Transverse colon (tissue), 4 donors: ENCODE measurements around the gene SNTN. TPM values are rescaled to one million over a fixed set of nuclear protein-coding genes. Genes with fewer than 3 reads are reported as not detected.

Experiments used
- DNase-seq: peaks from one replicate; pipeline ENCODE4 v3.0.0-alpha.2; 2019
- H3K27ac ChIP-seq, 4 donors: fragments of 200-600 bp; sonication (generic); 2 replicates each; pipeline ENCODE4 v1.5.1; 2016 to 2018; ENCODE audit warnings: inconsistent platforms in 4 of 4
- H3K27me3 ChIP-seq: fragments of 200-600 bp; sonication (generic); 2 replicates; pipeline ENCODE4 v1.5.1; 2017; ENCODE audit warnings: inconsistent platforms
- H3K36me3 ChIP-seq, 4 donors: fragments of 200-600 bp; sonication (generic); 2 replicates each; pipeline ENCODE4 v1.5.1; 2017 to 2019; ENCODE audit warnings: inconsistent platforms in 4 of 4
- H3K4me1 ChIP-seq, 4 donors: fragments of 200-600 bp; sonication (generic); 2 replicates each; pipeline ENCODE4 v1.5.1; 2017 to 2020; ENCODE audit warnings: inconsistent platforms in 4 of 4
- H3K4me3 ChIP-seq, 4 donors: fragments of 200-600 bp; sonication (generic); 1 replicate in 1 of 4; 2 replicates in 3 of 4; pipeline versions ENCODE4 v1.5.1 to v1.6.1; 2017 to 2019; ENCODE audit warnings: inconsistent platforms in 4 of 4
- H3K9me3 ChIP-seq, 2 donors: fragments of 200-600 bp; sonication (generic); 2 replicates each; pipeline ENCODE4 v1.5.1; 2017 to 2019; ENCODE audit warnings: inconsistent platforms in 2 of 2
- CTCF ChIP-seq, 5 experiments: fragments of 200-600 bp in 3 of 5; fragments of 450-650 bp in 2 of 5; sonication (generic) in 3 of 5; IDR thresholded peaks; 1 replicate in 2 of 5; 2 replicates in 3 of 5; pipeline ENCODE4 v1.5.1; 2016 to 2017; ENCODE audit warnings: antibody characterized with exemption in 5 of 5, inconsistent platforms in 3 of 5, mild to moderate bottlenecking in 2 of 5, moderate library complexity in 1 of 5
- EP300 ChIP-seq: sonication (generic); formaldehyde crosslinking; IDR thresholded peaks from one replicate; pipeline ENCODE4 v1.6.1; 2017; ENCODE audit warnings: antibody characterized with exemption, low read depth
- POLR2A ChIP-seq: fragments of 450-650 bp; IDR thresholded peaks from one replicate; pipeline ENCODE4 v1.6.1; 2016; ENCODE audit warnings: antibody characterized with exemption, mild to moderate bottlenecking, moderate library complexity
- POLR2AphosphoS5 ChIP-seq, 3 donors: sonication (generic); formaldehyde crosslinking; IDR thresholded peaks; one replicate each; pipeline ENCODE4 v1.6.1; 2016; ENCODE audit warnings: antibody characterized with exemption in 3 of 3
- WGBS, 2 donors: methylation state at CpG; one replicate each; pipeline ENCODE4 v1.1.5; 2018; ENCODE audit warnings: low coverage in 1 of 2; 5-methylcytosine and 5-hydroxymethylcytosine counted together
- in situ Hi-C, 4 donors: fragments of 200-750 bp; cut with MboI; loops; one replicate each; pipeline versions ENCODE4 v1.15.0 to v1.15.1; 2017; ENCODE audit warnings: low sequenced_read_pairs in 3 of 4, low pct_ligation_motif_present in 1 of 4, low pct_unique_long_range_greater_than_20kb in 1 of 4
- intact Hi-C: fragments of 100-400 bp; cut with DNase I; formaldehyde crosslinking; loops from one replicate; pipeline ENCODE4 v1.15.1; 2023; ENCODE audit warnings: low total_unique reads
- total RNA-seq, 4 donors: library from RNA; depleted of rRNA; stranded (reverse); fragments of >200 nt; gene quantifications; one replicate each; pipeline ENCODE4 v1.1.0, GENCODE V29; 2016

SNTN gene
- total RNA-seq, 4 donors from 2014 or later: not detected

DNA sequence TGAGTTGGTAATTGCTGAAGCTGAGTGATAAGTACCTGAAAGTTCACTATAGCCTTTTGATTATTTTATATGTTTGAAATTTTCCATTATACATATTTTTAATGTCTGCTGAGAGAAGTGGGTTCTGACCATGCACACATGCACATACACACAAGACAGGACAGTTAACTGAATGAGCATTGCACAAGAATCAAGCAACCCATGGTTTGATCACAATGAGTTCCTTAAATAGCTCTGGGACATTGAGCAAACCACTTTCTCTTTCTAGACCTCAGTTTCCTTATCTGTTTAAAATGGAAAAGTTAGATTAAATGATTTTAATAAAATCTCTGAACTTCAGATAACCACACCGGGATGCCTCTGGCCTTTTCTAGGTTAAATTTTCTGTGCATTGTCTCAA is 26.7 kb downstream of the SNTN start:
- Histone ChIP-seq H3K4me3 (no peak overlapping the region), H3K4me1 (no peaks in the 10 kb centered on the region), H3K27me3 (no peaks in the 10 kb centered on the region), H3K9me3 (no peaks in the 10 kb centered on the region), H3K27ac (no peak overlapping the region), H3K36me3 (no peaks in the 10 kb centered on the region)
- in situ Hi-C loops: no loop called here
- intact Hi-C loops: no loop called here
- DNase-seq: no peak
- 86 to 92% methylated on average over 1 of the region's 1 CpG for WGBS, 2 donors
- TF ChIP-seq POLR2A: no peak

DNA sequence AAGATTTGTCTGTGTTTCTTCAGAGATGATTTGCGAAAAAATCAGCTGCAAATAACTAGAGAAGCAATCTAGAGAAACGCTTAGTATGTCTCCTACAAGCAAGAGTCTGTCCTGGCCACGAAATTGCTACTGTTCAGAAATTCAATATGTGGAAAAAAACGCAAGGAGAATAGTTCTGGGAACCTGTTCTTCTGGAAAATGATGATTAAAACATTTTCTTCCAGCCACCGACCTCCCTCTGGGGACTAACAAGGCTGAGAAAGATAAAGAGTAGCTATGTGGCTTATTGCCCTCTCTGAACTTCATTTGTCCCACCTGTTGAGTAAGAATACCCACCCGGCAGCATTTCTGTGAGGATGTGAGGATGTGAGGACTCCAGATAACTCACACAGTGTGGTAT is 31.6 kb downstream of the SNTN start:
- no peaks in the 10 kb centered on the region for H3K27me3 ChIP-seq
- H3K27ac ChIP-seq: no peak overlapping the region
- TF ChIP-seq POLR2A (no peak), POLR2AphosphoS5 (IDR thresholded peaks at IDR 0.05) (no peak), CTCF (IDR thresholded peaks at IDR 0.05) (no peak), EP300 (no peak)
- 73 to 75% methylated on average over 6 of the region's 6 CpGs for WGBS, 2 donors
- H3K4me3 ChIP-seq: no peak overlapping the region
- DNase-seq: no peak
- no peaks in the 10 kb centered on the region for H3K36me3 ChIP-seq
- H3K9me3 ChIP-seq: no peaks in the 10 kb centered on the region
- intact Hi-C loops: no loop called here
- in situ Hi-C loops: no loop called here
- no peaks in the 10 kb centered on the region for H3K4me1 ChIP-seq

GRCh38 chr3:63685340-63685739 is 32.9 kb downstream of the SNTN start:
- Histone ChIP-seq H3K9me3 (no peaks in the 10 kb centered on the region), H3K27me3 (no peaks in the 10 kb centered on the region), H3K4me3 (no peak overlapping the region), H3K36me3 (no peaks in the 10 kb centered on the region), H3K4me1 (no peaks in the 10 kb centered on the region), H3K27ac (no peak overlapping the region)
- TF ChIP-seq EP300 (no peak), POLR2A (no peak), POLR2AphosphoS5 (IDR thresholded peaks at IDR 0.05) (no peak), CTCF (IDR thresholded peaks at IDR 0.05) (no peak)
- DNase-seq: no peak
- WGBS, 2 donors: 87 to 100% methylated on average over 1 to 2 of the region's 2 CpGs
- intact Hi-C loops: no loop called here
- in situ Hi-C loops: no loop called here

DNA sequence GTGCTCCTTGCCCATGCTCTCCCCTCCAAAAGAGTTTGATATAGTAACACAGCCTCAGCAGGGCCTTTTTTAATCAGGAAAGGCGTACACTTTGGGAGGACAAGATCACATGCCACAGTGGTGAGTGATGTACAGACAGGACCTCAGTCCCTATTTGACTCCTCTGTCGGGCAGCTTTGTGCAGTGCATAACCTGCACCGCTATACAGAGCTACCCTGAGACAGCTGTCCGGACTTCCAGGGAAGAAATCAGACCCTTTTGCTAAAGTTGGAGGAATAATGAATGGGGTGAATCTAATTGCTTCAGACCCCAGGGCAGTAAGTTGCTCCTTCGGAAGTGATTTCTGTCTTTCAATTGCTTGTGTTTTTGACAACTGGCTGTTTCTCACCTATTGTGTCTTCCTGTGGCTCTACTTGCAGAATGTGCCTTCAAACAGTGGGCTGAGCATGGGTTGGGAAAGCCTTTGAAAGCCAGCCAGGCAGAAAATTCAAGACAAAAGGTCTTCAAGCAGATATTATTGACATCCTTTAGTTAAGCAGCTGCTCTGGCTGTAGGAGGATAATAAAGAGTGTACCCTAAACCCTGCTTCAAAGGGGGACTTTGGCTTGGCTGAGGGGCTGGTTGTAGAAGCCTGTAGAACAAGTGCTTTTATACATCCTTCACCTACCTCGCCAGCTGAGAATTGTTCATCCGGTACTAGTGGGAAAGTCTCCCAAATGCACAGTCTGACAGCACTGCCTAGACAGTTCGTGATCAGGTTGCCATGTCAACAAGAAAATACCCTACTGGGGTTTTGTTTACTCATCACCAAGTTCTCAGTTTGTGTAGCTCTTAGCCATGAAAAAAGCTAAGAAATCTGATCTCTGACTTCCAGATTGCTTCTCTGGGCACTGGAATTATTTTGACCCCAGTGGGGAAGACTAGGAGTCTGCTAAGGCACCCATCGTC is 35.1 kb downstream of the SNTN start:
- Histone ChIP-seq H3K36me3 (no peaks in the 10 kb centered on the region), H3K27me3 (no peaks in the 10 kb centered on the region), H3K4me1 (no peaks in the 10 kb centered on the region), H3K27ac (no peak overlapping the region), H3K4me3 (no peak overlapping the region), H3K9me3 (peaks cover 0 to 6% of the 10 kb centered on the region in 2 donors)
- no peak for DNase-seq
- in situ Hi-C loops (no loop called here), intact Hi-C loops (no loop called here)
- 79 to 100% methylated on average over 1 to 9 of the region's 9 CpGs for WGBS, 2 donors
- no peak for TF ChIP-seq EP300
- TF ChIP-seq CTCF (IDR thresholded peaks at IDR 0.05): no peak
- no peak for TF ChIP-seq POLR2AphosphoS5 (IDR thresholded peaks at IDR 0.05)
- TF ChIP-seq POLR2A: no peak
